HepG2 (cell line): ENCODE data around the gene TPSD1. TPM values are rescaled to one million over a fixed set of nuclear protein-coding genes. Genes with fewer than 3 reads are reported as not detected.

Experiments used
- ATAC-seq: fragments of 200-7000 bp; cut with Tn5 transposase; 3 replicates; pipeline ENCODE4 v1.9.1; 2020; ENCODE audit warnings: mild to moderate bottlenecking, moderate library complexity
- BruUV-seq: library from RNA; stranded (reverse); fragments of 400-500 nt; replicated peaks from 2 replicates; lab custom pipeline; 2021; lab: Mats Ljungman, UMichigan
- CTCF ChIA-PET: fragments of 300-600 bp; formaldehyde crosslinking; extraction: SDS; loops from one replicate; lab custom pipeline; 2021; ENCODE audit warnings: low total read pairs, inconsistent platforms, low intra/inter-chr PET ratio; lab: Yijun Ruan, JAX
- POLR2A ChIA-PET: fragments of 350-600 bp; sonication (Branson Sonifier 250); formaldehyde crosslinking; loops from one replicate; lab custom pipeline; 2020; ENCODE audit warnings: antibody characterized with exemption, inconsistent platforms; lab: Yijun Ruan, JAX
- DNase-seq: peaks from one replicate; pipeline ENCODE4 v3.0.0-alpha.2; 2015; ENCODE audit warnings: low spot score
- FAIRE-seq: peaks from 3 replicates; lab custom pipeline; 2011; peaks lifted over from hg19 to GRCh38; lab: Jason Lieb, UNC
- H2AFZ ChIP-seq: one replicate; pipeline ENCODE4 v1.6.1; 2011; ENCODE audit warnings: low read length, inconsistent platforms
- H3K27ac ChIP-seq: fragments of 300-600 bp; 3 replicates; pipeline ENCODE4 v1.8.0; 2011; ENCODE audit warnings: mixed run types, mild to moderate bottlenecking, mixed read lengths, low read length, inconsistent platforms; ENCODE audit not compliant: insufficient read depth; ENCODE audit errors: extremely low read length
- H3K27me3 ChIP-seq, 2 experiments: fragments of 200-600 bp in 1 of 2; 2 replicates in 1 of 2; 3 replicates in 1 of 2; pipeline versions ENCODE4 v1.6.0 to v1.8.0; 2011; ENCODE audit warnings: low read length in 2 of 2, mild to moderate bottlenecking in 2 of 2, moderate library complexity in 2 of 2, inconsistent platforms in 1 of 2; ENCODE audit not compliant: insufficient read depth in 2 of 2, control insufficient read depth in 1 of 2
- H3K36me3 ChIP-seq, 2 experiments: fragments of 200-600 bp in 1 of 2; replicated peaks in 1 of 2; 2 replicates in 1 of 2; 3 replicates in 1 of 2; pipeline versions ENCODE4 v1.5.1 to v1.8.0; 2011; ENCODE audit warnings: low read length in 2 of 2, inconsistent platforms in 1 of 2; ENCODE audit not compliant: insufficient read depth in 2 of 2, control insufficient read depth in 1 of 2
- H3K4me1 ChIP-seq: 2 replicates; pipeline ENCODE4 v1.5.1; 2012; ENCODE audit warnings: low read length, inconsistent platforms; ENCODE audit not compliant: insufficient read depth
- H3K4me2 ChIP-seq: 2 replicates; pipeline ENCODE4 v1.6.0; 2011; ENCODE audit warnings: low read depth, low read length, inconsistent platforms
- H3K4me3 ChIP-seq, 3 experiments: fragments of 200-600 bp in 1 of 3; sonication (generic), shearing (Covaris generic) in 1 of 3; replicated peaks in 1 of 3; 2 replicates each; pipeline ENCODE4 v1.5.1; 2011 to 2016; ENCODE audit warnings: low read length in 3 of 3, inconsistent platforms in 2 of 3, low read depth in 2 of 3, mild to moderate bottlenecking in 2 of 3, control low read depth in 1 of 3, mixed read lengths in 1 of 3; ENCODE audit not compliant: insufficient read depth in 1 of 3
- H3K79me2 ChIP-seq: one replicate; pipeline ENCODE4 v1.6.1; 2011; ENCODE audit warnings: low read length, inconsistent platforms; ENCODE audit not compliant: insufficient read depth
- H3K9ac ChIP-seq: 2 replicates; pipeline ENCODE4 v1.6.0; 2011; ENCODE audit warnings: mild to moderate bottlenecking, low read depth, low read length, inconsistent platforms; ENCODE audit not compliant: insufficient read depth
- H3K9me3 ChIP-seq: 2 replicates; pipeline ENCODE4 v1.5.1; 2012; ENCODE audit warnings: mild to moderate bottlenecking, low read length
- H4K20me1 ChIP-seq: 2 replicates; pipeline ENCODE4 v1.6.0; 2011; ENCODE audit warnings: inconsistent platforms, mild to moderate bottlenecking, low read length, moderate library complexity; ENCODE audit not compliant: insufficient read depth
- CCAR2 ChIP-seq: fragments of 200-400 bp; formaldehyde crosslinking; optimal IDR thresholded peaks from 2 replicates; pipeline ENCODE3; 2018; ENCODE audit warnings: low read depth, mild to moderate bottlenecking, low read length, moderate library complexity
- KMT2B ChIP-seq: IDR thresholded peaks from 2 replicates; pipeline ENCODE4 v1.6.1; 2016; ENCODE audit warnings: missing genetic modification reagents, missing compliant biosample characterization
- MBNL3 ChIP-seq: fragments of 250-450 bp; sonication (Bioruptor Pico); conservative IDR thresholded peaks from 2 replicates; pipeline ENCODE4 v1.8.0; 2022; ENCODE audit warnings: mild to moderate bottlenecking, inconsistent platforms
- MXI1 ChIP-seq: IDR thresholded peaks from 3 replicates; pipeline ENCODE4 v1.6.1; 2012; ENCODE audit warnings: low read depth, low read length, inconsistent platforms, borderline replicate concordance
- RORA ChIP-seq: sonication (generic); formaldehyde crosslinking; IDR thresholded peaks from 2 replicates; pipeline ENCODE4 v1.5.0; 2020; ENCODE audit warnings: mild to moderate bottlenecking, missing genetic modification reagents, moderate library complexity
- SALL2 ChIP-seq: sonication (generic); formaldehyde crosslinking; IDR thresholded peaks from 2 replicates; pipeline ENCODE4 v1.8.1; 2023; ENCODE audit warnings: mild to moderate bottlenecking, missing genetic modification reagents, inconsistent platforms
- SPEN ChIP-seq: sonication (generic); formaldehyde crosslinking; IDR thresholded peaks from 2 replicates; pipeline ENCODE4 v1.5.1; 2020; ENCODE audit warnings: low read depth, mild to moderate bottlenecking, missing genetic modification reagents
- SRSF1 ChIP-seq: fragments of 200-400 bp; formaldehyde crosslinking; optimal IDR thresholded peaks from 2 replicates; pipeline ENCODE3; 2017; ENCODE audit warnings: mild to moderate bottlenecking, low read depth, low read length, moderate library complexity
- SUZ12 ChIP-seq: fragments of 150-350 bp; IDR thresholded peaks from 2 replicates; pipeline ENCODE4 v1.6.1; 2014; ENCODE audit warnings: low read depth, low read length
- TEAD3 ChIP-seq: optimal IDR thresholded peaks from 2 replicates; pipeline ENCODE3; 2016; ENCODE audit warnings: borderline replicate concordance
- ZBTB26 ChIP-seq: IDR thresholded peaks from 2 replicates; pipeline ENCODE4 v1.6.1; 2016; ENCODE audit warnings: missing compliant biosample characterization, missing genetic modification reagents, borderline replicate concordance
- ZNF501 ChIP-seq: sonication (generic); formaldehyde crosslinking; IDR thresholded peaks from 2 replicates; pipeline ENCODE4 v1.5.1; 2020; ENCODE audit warnings: mild to moderate bottlenecking, moderate library complexity, missing genetic modification reagents
- ZNF720 ChIP-seq: sonication (generic); formaldehyde crosslinking; IDR thresholded peaks from 2 replicates; pipeline ENCODE4 v1.4.0; 2020; ENCODE audit warnings: missing genetic modification reagents
- ZNF75D ChIP-seq: sonication (generic); formaldehyde crosslinking; IDR thresholded peaks from 2 replicates; pipeline ENCODE4 v1.8.1; 2023; ENCODE audit warnings: missing genetic modification reagents, mild to moderate bottlenecking, borderline replicate concordance
- ZNF781 ChIP-seq: sonication (generic); formaldehyde crosslinking; IDR thresholded peaks from 2 replicates; pipeline ENCODE4 v1.5.1; 2020; ENCODE audit warnings: borderline replicate concordance, mild to moderate bottlenecking, missing genetic modification reagents; ENCODE audit errors: not compliant biosample characterization
- WGBS: methylation state at CpG from one replicate; pipeline ENCODE4 v1.1.6; 2017; ENCODE audit warnings: low lambda C conversion rate; 5-methylcytosine and 5-hydroxymethylcytosine counted together
- in situ Hi-C: cut with HindIII; loops from 2 replicates; pipeline ENCODE4 v1.10.0; 2017; ENCODE audit warnings: low pct_unique_long_range_greater_than_20kb; ENCODE audit not compliant: extremely low pct_ligation_motif_present
- intact Hi-C: fragments of 100-400 bp; cut with micrococcal nuclease; formaldehyde crosslinking; loops from one replicate; pipeline ENCODE4 v1.10.0; 2022; ENCODE audit not compliant: unreplicated experiment
- polyA plus RNA-seq, 8 experiments: library from polyadenylated mRNA; depleted of rRNA in 3 of 8; stranded (reverse) in 7 of 8; unstranded in 1 of 8; fragments of >200 nt; fragmentation: Illumina TruSeq in 4 of 8; extraction: Trizol in 4 of 8; gene quantifications; 2 replicates each; pipeline versions ENCODE4 v1.2.1 to v1.2.3, GENCODE V29; 2011 to 2016; ENCODE audit warnings: low read depth in 4 of 8, missing spikeins in 1 of 8, mixed read lengths in 1 of 8; ENCODE audit not compliant: insufficient read depth in 1 of 8
- total RNA-seq, 5 experiments: library from RNA; depleted of rRNA; stranded (reverse); fragments of >200 nt; fragmentation: Illumina TruSeq; extraction: Trizol; gene quantifications; 2 replicates each; pipeline ENCODE4 v1.2.3, GENCODE V29; 2016; ENCODE audit warnings: low read depth in 1 of 5
- TF ChIP-seq, protein P1 (sequence below): sonication (generic); formaldehyde crosslinking; conservative IDR thresholded peaks from 2 replicates; pipeline ENCODE4 v1.8.0; 2022; ENCODE audit warnings: low read depth, missing genetic modification reagents

TPSD1 gene
- total and polyA plus RNA-seq, 2 of the 13 experiments (the other 11 are each of a cell fraction or from before 2014, with no cell fraction given) = not detected

GRCh38 chr16:1274767-1275166 is 18.9 kb downstream of the TPSD1 start:
- FAIRE-seq (no peak), DNase-seq (no peak), ATAC-seq (no peak)
- H3K4me2 ChIP-seq = no peak overlapping the region
- H4K20me1 ChIP-seq = no peaks in the 10 kb centered on the region
- H3K4me1 ChIP-seq = peaks cover 11% of the 10 kb centered on the region; the same call in 1 of the 2 replicates
- H3K27me3 ChIP-seq = peaks cover 22 to 63% of the 10 kb centered on the region in 2 experiments
- H3K9me3 ChIP-seq = no peaks in the 10 kb centered on the region
- H2AFZ ChIP-seq = no peak overlapping the region
- H3K4me3 ChIP-seq = no peak overlapping the region
- 61% methylated on average over 7 of the region's 7 CpGs for WGBS
- H3K36me3 ChIP-seq = no peaks in the 10 kb centered on the region
- BruUV-seq = no TSS peak
- CTCF ChIA-PET = no interaction called here
- intact Hi-C loops (no loop called here), in situ Hi-C loops (no loop called here)
- no peak overlapping the region for H3K9ac ChIP-seq
- no peaks in the 10 kb centered on the region for H3K79me2 ChIP-seq
- TF ChIP-seq SRSF1 (no peak), MXI1 (no peak), ZNF75D (CRISPR knock-in tag) (no peak), TEAD3 (CRISPR knock-in tag) (no peak), ZBTB26 (CRISPR knock-in tag) (peak; percentile 74; the same call in 1 of the 2 replicates)
- TF ChIP-seq, all 625 proteins: peak for 1
- POLR2A ChIA-PET = no interaction called here
- no peak overlapping the region for H3K27ac ChIP-seq

DNA sequence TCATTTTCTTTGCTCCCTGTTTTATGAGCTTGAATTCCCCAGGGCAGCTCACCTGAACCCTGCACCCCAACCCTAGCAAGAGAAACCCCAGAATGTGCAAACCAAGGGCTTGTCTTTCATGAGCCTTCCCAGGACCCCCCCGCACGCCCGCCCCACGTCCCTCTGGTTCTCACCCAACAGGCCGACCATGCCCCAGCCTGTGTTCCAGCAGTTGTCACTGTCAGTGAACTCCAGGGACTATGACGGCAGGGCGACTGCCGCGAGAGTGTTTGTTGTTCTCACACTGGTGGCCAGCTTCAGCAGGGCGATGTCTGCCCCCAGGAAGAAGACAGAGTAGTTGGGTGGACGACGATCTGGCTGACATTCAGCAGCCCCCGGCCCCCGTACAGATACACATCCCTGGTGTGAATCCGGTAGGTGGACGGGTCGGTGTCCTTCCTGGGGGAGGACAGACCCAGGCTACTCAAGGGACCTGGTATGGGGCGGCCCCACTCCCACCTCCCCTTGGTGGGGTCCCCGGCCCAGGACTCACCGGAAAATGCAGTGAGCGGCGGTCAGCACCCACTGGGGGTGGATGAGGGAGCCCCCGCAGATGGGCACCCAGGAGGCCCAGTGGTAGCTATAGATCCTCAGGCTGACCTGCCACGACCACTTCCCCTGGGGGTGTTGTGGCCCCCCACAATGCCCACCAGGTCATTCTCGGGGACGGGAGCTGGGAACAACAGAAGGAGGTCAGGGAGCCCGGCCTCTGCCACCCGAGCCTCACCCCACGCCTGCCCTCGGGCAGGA is 20.1 kb downstream of the TPSD1 start:
- H3K36me3 ChIP-seq = no peaks in the 10 kb centered on the region
- ChIA-PET POLR2A (no interaction called here), CTCF (no interaction called here)
- H3K4me1 ChIP-seq = peaks cover 11% of the 10 kb centered on the region; the same call in 1 of the 2 replicates
- no peak overlapping the region for H3K9ac ChIP-seq
- no peak overlapping the region for H2AFZ ChIP-seq
- H4K20me1 ChIP-seq = no peaks in the 10 kb centered on the region
- no peak overlapping the region for H3K4me3 ChIP-seq
- no peak for FAIRE-seq
- no peak overlapping the region for H3K27ac ChIP-seq
- H3K9me3 ChIP-seq = no peaks in the 10 kb centered on the region
- in situ Hi-C loops (no loop called here), intact Hi-C loops (no loop called here)
- WGBS = 0% methylated on average over 9 of the region's 30 CpGs
- no peak for DNase-seq
- H3K79me2 ChIP-seq = no peaks in the 10 kb centered on the region
- H3K4me2 ChIP-seq = no peak overlapping the region
- ATAC-seq = no peak; the same call in 2 of the 3 replicates
- H3K27me3 ChIP-seq = peaks cover 26 to 74% of the 10 kb centered on the region in 2 experiments
- no TSS peak for BruUV-seq
- no peak for TF ChIP-seq ZNF781 (CRISPR knock-in tag)
- no peak for TF ChIP-seq SUZ12
- TF ChIP-seq SALL2 (CRISPR knock-in tag) = no peak
- TF ChIP-seq CCAR2 = no peak
- no peak for TF ChIP-seq RORA (CRISPR knock-in tag)
- no peak for TF ChIP-seq ZNF501 (CRISPR knock-in tag)
- TF ChIP-seq, protein P1, sequence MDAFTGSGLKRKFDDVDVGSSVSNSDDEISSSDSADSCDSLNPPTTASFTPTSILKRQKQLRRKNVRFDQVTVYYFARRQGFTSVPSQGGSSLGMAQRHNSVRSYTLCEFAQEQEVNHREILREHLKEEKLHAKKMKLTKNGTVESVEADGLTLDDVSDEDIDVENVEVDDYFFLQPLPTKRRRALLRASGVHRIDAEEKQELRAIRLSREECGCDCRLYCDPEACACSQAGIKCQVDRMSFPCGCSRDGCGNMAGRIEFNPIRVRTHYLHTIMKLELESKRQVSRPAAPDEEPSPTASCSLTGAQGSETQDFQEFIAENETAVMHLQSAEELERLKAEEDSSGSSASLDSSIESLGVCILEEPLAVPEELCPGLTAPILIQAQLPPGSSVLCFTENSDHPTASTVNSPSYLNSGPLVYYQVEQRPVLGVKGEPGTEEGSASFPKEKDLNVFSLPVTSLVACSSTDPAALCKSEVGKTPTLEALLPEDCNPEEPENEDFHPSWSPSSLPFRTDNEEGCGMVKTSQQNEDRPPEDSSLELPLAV = no peak
- TF ChIP-seq KMT2B (CRISPR knock-in tag) = no peak
- no peak for TF ChIP-seq MBNL3 (CRISPR knock-in tag)
- TF ChIP-seq SPEN (CRISPR knock-in tag) = no peak
- TF ChIP-seq ZNF720 = no peak
